NCI-H446 (cell line): ENCODE results near the gene RPS6KA3.
"Not testable (repeated sequence)": the region's sequence is repeated elsewhere in the genome, so short reads cannot be mapped to it uniquely, and the experiment has no call there.

Source experiments
- DNase-seq, 2 experiments: peaks; one replicate each; lab custom pipeline; 2025; lab: John Stamatoyannopoulos, UW

RPS6KA3 gene

GRCh38 chrX:20143561-20143960, 123.1 kb downstream of the RPS6KA3 start:
- DNase-seq = no peak

GRCh38 chrX:20143111-20143510, 123.6 kb downstream of the RPS6KA3 start:
- DNase-seq = no peak

- DNase-seq = peak; percentile 89 to 96
These were observed 125.2 kb downstream of the RPS6KA3 start, which contains the start of gene EIF1AX for GRCh38 chrX:20141281-20142220. EIF1AX (minus strand) TSS chrX:20141838; CDS start chrX:20141640, 198 bp downstream.

GRCh38 chrX:20140420-20140819, 126.3 kb downstream of the RPS6KA3 start:
- no peak for DNase-seq

- no peak for DNase-seq
These were observed 126.7 kb downstream of the RPS6KA3 start for GRCh38 chrX:20139966-20140365.

- no peak for DNase-seq
These were observed 130.8 kb downstream of the RPS6KA3 start for GRCh38 chrX:20135944-20136343.

- DNase-seq = no peak
These were observed 134.0 kb downstream of the RPS6KA3 start for GRCh38 chrX:20132666-20133065.

- DNase-seq = no peak
These were observed 136.4 kb downstream of the RPS6KA3 start for GRCh38 chrX:20130357-20130756.

GRCh38 chrX:20129547-20129946, 137.2 kb downstream of the RPS6KA3 start:
- DNase-seq = no peak

GRCh38 chrX:20128670-20129069, 138.0 kb downstream of the RPS6KA3 start:
- no peak for DNase-seq

- not testable (repeated sequence) for DNase-seq
These were observed 139.3 kb downstream of the RPS6KA3 start for GRCh38 chrX:20127440-20127839.

- not testable (repeated sequence) for DNase-seq
These were observed 139.9 kb downstream of the RPS6KA3 start for GRCh38 chrX:20126833-20127232.

- DNase-seq = no peak
These were observed 141.7 kb downstream of the RPS6KA3 start for GRCh38 chrX:20124964-20125363.

GRCh38 chrX:20118065-20118824, 148.5 kb downstream of the RPS6KA3 start:
- no peak for DNase-seq

- DNase-seq = no peak
These were observed 150.0 kb downstream of the RPS6KA3 start, which contains the start of gene MAP7D2 for GRCh38 chrX:20116577-20117240. MAP7D2 (minus strand) TSS chrX:20116907; CDS start chrX:20116879, 28 bp downstream.

GRCh38 chrX:20116087-20116576, 150.6 kb downstream of the RPS6KA3 start:
- no peak for DNase-seq

GRCh38 chrX:20112022-20112774, 154.5 kb downstream of the RPS6KA3 start:
- no peak for DNase-seq

GRCh38 chrX:20111271-20111670, 155.4 kb downstream of the RPS6KA3 start:
- DNase-seq = no peak

GRCh38 chrX:20101934-20102581, 164.7 kb downstream of the RPS6KA3 start:
- no peak for DNase-seq
